NCI-H1048 (cell line): ENCODE measurements around the gene PRKCA.
"Not testable (repeated sequence)": the region's sequence is repeated elsewhere in the genome, so short reads cannot be mapped to it uniquely, and the experiment has no call there.

Experiments used
- DNase-seq: peaks from one replicate; lab custom pipeline; 2025; lab: John Stamatoyannopoulos, UW

PRKCA gene

DNA sequence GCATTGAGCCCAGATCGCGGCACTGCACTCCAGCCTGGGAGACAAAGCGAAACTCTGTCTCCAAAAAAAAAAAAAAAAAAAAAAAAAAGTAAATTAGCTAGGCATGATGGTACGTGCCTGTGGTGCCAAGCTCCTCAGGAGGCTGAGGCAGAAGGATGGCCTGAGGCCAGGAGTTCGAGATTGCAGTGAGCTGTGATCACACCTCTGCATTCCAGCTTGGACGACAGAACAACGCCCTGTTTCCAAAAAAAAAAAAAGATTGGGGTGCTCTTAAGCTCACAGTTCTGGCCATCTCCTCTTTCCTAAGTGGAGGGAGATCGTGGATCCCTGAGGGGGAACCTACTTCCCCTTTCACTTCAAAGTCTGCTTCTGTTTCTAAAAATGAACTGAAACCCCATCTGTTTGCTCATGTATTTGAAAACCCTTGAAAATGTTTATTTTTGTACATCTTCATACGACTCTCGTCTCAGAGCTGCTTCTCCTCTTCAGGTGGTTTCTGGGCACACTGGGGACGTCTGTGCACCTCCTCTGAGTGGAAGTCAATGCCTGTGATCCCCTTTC lies 138.8 kb downstream of the PRKCA start:
- no peak for DNase-seq

DNA sequence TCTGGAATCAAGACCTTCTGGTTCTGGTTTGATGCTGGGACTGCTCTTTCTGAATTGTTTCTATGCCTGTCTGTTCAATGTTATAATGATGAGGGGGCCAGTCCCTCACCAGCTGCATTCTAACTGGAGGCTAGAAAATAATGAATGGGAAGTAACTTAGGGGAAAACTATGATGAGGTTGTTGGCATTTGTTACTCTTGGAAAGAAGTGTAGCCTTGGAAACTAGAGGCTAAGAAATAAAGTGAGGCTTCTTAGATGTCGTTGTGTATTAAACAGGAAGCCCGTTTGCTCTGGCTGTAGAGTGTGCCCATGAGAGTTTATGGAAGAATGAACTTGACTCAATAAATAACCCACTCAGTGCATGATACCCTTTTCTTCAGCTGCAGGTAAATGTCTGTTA lies 140.8 kb downstream of the PRKCA start:
- no peak for DNase-seq

DNA sequence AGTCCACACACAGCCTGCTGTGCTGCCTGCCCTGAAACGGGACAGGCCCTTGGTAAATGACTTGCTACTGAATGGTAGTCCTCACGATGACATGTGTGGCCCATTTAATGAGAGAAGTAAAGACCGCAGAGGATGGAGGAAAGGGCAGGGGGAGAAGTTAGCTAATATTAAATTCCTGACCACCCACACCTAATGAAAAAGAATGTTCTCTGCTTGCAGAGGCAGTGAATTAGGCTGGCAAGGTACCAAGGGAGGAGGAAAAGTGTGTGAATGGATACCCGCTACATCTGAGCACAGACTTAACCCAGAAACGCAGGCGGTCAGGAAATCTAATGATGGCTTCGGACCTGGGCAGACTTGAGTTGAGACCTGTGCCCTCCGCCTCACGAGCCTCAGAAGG lies 141.2 kb downstream of the PRKCA start:
- DNase-seq, result no peak

- no peak for DNase-seq
Observed at GRCh38 chr17:66444031-66444430, 141.6 kb downstream of the PRKCA start.

DNA sequence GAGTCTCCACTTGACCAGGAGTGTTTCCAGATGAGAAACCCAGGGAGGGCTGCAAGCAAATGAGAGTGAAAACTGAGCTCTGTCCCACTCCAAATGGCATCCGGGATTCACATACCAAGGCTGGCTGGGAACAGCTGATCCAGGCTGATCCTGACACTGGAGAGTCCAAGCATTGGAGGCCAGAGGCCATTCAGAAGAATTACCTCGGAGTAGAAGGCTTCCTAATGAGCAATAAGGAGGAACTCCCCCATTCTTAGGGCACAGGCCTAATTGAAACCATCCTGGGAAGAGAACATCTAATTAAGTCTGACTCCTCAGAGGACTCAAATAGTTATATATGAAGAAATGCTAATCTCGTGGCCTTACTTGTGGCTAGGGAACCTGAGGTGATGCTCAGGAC lies 142.8 kb downstream of the PRKCA start:
- DNase-seq, result no peak

DNA sequence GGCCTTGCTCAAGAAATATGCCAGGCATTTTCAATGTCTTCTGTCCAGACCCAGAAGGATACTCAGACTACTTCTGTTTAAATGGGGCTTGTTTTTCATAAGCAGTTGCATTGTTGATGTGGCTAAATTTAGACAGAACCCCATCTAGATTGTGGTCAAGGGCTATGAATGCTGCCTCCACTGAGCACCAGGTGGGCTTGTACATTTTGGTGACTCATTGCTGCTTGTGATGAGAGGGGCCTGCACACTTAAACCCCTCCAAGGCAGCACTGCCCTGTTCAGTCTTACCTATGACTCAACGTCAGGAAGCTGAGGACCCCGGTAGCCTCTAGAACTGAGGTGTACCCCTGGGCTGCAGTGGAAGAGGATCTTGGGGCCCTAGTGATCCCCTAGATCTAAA lies 144.0 kb downstream of the PRKCA start:
- no peak for DNase-seq

DNA sequence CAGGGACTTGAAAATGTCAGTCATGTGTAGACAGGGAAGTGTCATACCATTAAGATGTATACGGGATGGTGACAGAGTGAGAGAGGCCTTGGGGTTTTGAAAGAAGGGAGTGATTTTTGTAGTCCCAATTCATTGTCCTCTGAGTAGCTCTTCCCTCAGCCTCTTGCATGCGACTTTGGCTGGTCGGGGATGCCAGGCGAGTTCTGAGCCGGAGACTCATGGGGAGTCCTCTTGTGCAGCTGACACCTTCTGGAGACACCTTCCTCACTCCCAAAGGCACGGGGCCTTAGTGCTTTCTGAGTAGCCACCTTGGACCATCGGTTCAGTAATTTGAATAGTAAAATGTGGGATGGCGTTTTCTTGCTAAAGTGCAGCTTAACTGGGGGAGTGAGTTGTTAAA lies 144.7 kb downstream of the PRKCA start:
- DNase-seq, result no peak

DNA sequence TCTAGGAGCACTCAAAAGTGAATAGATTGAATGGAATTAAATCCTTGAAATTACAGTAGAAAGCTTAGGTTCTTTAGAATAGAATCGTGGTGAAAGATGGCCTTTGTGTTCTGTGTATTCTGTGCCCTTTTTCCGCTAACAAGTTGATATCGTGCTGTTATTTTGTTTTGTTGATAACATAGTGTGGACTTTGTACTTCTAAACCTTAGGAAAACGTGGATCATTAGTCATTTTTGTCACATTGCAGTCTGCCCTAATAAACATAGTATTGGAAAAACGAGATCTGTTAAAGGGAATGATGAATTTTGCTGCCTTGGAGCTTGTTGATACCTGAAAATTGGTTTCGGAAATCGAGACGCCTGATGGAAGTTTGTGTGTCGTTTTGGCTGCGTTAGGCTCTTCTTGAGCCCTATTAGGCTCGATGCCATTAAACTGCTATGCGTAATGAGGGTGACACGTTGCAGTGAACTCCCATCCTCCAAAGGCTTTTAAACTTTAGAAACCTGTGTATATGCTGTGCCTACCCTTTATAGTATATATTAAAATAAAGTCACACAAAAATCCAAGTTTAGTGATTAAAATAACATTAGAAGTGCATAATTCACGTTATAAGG lies 145.7 kb downstream of the PRKCA start:
- no peak for DNase-seq

DNA sequence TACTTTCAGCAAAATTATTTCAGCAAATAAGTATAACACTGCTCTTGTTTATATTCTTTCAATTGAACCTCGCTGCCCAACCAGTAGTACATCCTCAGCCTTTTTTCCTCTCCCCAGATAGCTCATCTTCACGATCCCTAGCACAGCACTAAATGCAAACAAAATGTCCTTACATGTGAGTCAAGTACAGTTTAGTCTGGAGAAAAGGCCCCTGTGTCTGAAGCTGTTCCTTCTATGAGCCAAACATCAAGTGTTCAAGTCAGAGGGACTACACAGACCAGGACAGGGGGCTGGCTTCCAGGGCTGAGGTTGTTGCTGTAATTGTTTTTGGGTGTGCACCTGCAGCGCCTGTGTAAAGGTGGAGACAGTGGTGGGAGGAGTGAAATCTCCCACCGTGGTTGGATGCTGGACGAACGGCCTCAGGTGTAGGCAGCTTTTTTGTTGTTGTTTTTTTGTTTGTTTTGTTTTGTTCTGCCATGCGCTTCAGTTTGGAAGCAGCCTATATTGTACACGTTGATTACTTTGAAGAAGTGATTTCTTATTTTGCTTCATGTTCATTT lies 147.1 kb downstream of the PRKCA start:
- DNase-seq, result no peak

DNA sequence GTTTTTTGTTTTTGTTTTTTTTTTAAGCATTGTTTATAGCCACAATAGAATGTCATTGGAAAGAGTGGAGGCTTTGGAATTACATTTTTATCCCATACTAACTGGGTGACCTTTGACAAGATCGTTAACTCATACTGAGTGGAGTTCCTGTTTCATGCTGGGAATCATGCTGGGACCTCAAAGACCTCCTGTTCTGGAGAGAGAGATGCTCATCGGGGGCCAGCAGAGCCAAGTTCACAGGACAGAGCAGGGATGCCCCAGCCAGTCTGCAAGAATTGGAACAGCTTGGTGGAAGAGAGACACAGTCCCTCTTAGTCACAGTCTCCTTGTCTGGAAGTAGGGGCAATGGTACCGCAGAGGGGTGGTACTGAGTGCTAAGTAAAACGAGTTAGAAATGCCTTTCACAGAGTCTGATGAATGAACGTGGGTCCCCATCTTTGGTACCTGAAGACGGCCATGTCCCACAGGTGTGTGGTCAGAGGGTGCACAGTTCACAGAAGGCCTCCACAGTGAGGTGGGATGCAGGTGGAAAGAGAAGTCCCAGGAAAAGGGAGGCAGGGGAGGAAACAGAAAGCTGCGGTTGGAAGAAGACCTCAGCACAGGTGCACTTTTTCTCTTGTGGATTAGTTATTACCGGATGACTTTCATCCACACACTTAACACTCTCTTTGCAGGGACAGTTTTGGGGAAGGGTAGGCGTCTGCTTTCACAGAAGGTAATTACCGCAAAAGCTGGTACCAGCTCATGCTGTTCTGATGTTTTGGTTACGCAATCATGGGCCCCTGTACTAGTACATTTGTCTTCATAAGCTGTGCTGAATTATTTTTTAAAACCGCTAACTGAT lies 147.8 kb downstream of the PRKCA start:
- no peak for DNase-seq

DNA sequence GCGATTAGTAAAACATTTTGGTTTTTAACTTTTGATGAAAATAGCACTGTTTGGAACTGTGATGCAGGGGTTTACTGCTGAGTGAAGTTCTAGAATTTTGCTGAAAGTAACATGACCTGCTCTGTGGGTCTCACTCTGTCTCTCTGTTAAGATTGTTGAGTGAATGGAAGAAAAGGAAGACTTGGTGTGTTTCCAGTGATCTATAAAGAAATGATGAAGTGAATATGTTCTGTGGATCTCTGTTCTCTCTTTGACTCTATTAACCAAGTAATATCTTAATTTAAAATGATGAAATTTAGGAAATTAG lies 148.4 kb downstream of the PRKCA start:
- no peak for DNase-seq

DNA sequence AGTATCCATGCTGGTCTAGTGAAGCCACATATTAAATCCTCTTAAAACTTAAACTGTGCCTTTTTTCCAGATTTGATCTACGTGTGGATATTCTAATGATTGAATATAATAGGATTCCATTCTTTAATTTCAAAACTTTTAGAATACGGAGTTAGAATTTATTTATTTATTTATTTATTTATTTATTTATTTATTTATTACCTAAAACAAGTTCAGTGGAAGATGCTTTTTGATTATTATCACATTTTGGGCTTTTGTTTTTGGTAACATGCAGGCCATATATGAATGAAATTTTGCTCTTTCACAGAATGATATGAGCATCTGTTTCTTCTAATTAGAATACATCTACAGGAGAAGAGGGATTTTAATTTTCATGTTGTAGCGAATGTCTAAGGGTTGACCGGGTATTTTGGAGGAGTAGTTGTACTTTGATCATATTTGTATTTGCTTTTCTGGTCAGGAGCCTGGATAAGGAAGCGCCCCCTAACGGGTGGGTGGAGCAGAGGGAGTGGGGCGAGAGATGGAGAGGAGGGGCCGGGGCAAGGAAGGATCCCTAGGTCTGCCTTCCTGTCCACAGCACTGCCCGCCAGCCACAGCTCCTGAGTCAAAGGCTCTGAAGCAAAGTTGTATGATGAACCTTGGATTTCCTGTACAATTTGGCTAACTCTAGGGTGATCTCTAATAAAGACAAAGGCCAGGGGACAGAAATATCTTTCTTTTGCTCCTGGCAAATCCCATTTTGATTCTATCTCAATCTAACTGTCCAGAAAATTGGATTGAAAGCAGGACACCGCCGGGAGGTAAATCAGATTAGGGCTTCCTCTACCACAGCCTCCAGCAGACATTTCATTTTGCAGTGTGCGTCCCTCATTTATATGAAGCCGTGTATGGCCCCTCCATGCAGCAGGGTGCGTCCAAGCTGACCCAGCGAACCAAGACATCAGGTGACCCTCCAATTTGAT lies 149.1 kb downstream of the PRKCA start:
- DNase-seq, result no peak

DNA sequence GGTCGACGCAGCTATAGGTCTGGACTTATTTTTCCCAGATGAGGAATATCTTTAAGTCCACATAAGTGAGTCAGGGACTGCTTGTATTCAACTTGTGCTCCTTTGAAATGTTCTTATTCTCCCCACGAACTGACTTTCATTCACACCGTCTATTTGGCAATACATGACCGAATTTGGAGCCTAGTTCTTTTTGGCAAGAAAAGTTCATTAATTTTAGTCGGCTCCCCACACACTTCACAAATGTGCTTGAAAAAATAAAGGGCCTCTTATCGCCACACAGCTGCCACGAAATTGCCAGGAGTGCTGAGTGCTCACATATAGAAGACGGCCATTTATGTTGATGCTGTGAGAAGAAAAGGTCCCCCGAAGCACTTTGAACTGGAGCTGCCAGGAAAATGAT lies 152.6 kb downstream of the PRKCA start:
- DNase-seq, result no peak

DNA sequence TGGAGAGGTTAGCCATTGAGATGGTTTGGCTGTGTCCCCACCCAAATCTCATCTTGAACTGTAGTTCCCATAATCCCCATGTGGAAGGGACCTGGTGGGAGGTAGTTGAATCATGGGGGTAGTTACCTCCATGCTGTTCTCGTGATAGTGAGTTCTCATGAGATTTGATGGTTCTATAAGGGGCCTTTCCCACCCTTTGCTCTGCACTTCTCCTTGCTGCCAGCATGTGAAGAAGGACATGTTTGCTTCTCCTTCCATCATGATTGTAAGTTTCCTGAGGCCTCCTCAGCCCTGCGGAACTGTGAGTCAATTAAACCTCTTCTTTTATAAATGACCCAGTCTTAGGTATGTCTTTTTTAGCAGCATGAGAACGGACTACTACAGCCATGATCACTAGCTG lies 155.1 kb downstream of the PRKCA start:
- not testable (repeated sequence) for DNase-seq

- no peak for DNase-seq
Observed at GRCh38 chr17:66458782-66459181, 156.4 kb downstream of the PRKCA start.

- no peak for DNase-seq
Observed at GRCh38 chr17:66459811-66460270, 157.4 kb downstream of the PRKCA start.

DNA sequence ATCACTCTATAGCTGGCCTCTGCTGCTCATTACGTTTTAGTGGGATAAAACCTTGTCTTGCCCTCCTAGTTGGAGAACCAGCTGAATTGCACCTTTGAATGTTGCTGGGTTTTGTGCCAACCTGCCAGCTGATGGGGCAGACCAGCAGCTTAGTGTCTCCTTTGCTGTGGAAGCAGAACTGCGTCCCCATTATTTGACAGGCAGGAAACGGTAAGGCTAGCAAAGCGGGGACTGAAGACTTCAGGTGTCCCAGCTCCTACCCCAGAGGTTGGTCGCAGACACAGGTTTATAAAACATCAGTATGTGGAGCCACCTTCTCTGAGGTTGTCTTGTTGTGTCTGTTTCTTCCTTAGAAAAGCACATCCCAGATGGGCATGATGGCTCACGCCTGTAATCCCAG lies 158.1 kb downstream of the PRKCA start:
- DNase-seq, result no peak

- DNase-seq, result no peak
Observed at GRCh38 chr17:66461343-66461995, 159.1 kb downstream of the PRKCA start.

GRCh38 chr17:66462010-66462409 lies 159.6 kb downstream of the PRKCA start:
- no peak for DNase-seq

- no peak for DNase-seq
Observed at GRCh38 chr17:66464921-66465320, 162.5 kb downstream of the PRKCA start.

GRCh38 chr17:66465701-66466100 lies 163.3 kb downstream of the PRKCA start:
- DNase-seq, result no peak
